WTC11 (cell line): ENCODE results near the gene CORO6. TPM values are rescaled to one million over a fixed set of nuclear protein-coding genes. Genes with fewer than 3 reads are reported as not detected.
A peak's percentile ranks its signal among the peaks of the same experiment; 100 is the strongest.

Experiments used
- ATAC-seq: fragments of 200-7000 bp; cut with Tn5 transposase; 2 replicates; pipeline ENCODE4 v1.10.0; 2021; ENCODE audit warnings: mild to moderate bottlenecking, moderate library complexity
- CTCF ChIA-PET: fragments of 300-600 bp; sonication (Branson Sonifier 250); formaldehyde crosslinking; loops from one replicate; lab custom pipeline; 2021; ENCODE audit warnings: antibody characterized with exemption; lab: Charles Lee
- POLR2A ChIA-PET: fragments of 350-600 bp; sonication (Branson Sonifier 250); formaldehyde crosslinking; loops from one replicate; lab custom pipeline; 2021; ENCODE audit warnings: antibody characterized with exemption; lab: Charles Lee
- DNase-seq: peaks from one replicate; pipeline ENCODE4 v3.0.0; 2021; ENCODE audit warnings: low spot score
- H3K27ac Mint-ChIP-seq: 2 replicates; pipeline ENCODE4 v1.8.0; 2021; ENCODE audit warnings: mixed read lengths
- H3K27me3 Mint-ChIP-seq: 2 replicates; pipeline ENCODE4 v1.8.0; 2021; ENCODE audit warnings: low read depth, mild to moderate bottlenecking, moderate library complexity, mixed read lengths
- H3K36me3 Mint-ChIP-seq: 2 replicates; pipeline ENCODE4 v1.8.0; 2021; ENCODE audit warnings: mixed read lengths
- H3K4me1 Mint-ChIP-seq: 2 replicates; pipeline ENCODE4 v1.8.0; 2022; ENCODE audit warnings: mixed read lengths
- H3K4me3 Mint-ChIP-seq: 2 replicates; pipeline ENCODE4 v1.8.0; 2021; ENCODE audit warnings: mild to moderate bottlenecking, moderate library complexity, mixed read lengths
- H3K9me3 Mint-ChIP-seq: 2 replicates; pipeline ENCODE4 v1.8.0; 2021; ENCODE audit warnings: mixed read lengths
- CTCF ChIP-seq: fragments of 200-600 bp; IDR thresholded peaks from 2 replicates; pipeline ENCODE4 v1.8.0; 2022; ENCODE audit warnings: antibody characterized with exemption
- ELF4 ChIP-seq: sonication (generic); formaldehyde crosslinking; IDR thresholded peaks from 2 replicates; pipeline ENCODE4 v1.8.1; 2022; ENCODE audit warnings: low read depth, mild to moderate bottlenecking, moderate library complexity, missing genetic modification reagents
- ESRRA ChIP-seq: sonication (generic); formaldehyde crosslinking; IDR thresholded peaks from 2 replicates; pipeline ENCODE4 v1.8.1; 2022; ENCODE audit warnings: mild to moderate bottlenecking, missing genetic modification reagents, borderline replicate concordance
- ETV6 ChIP-seq: sonication (generic); formaldehyde crosslinking; IDR thresholded peaks from 2 replicates; pipeline ENCODE4 v1.8.1; 2022; ENCODE audit warnings: mild to moderate bottlenecking, missing genetic modification reagents
- FOXK1 ChIP-seq: sonication (generic); formaldehyde crosslinking; IDR thresholded peaks from 2 replicates; pipeline ENCODE4 v1.8.0; 2022; ENCODE audit warnings: mild to moderate bottlenecking, moderate library complexity, missing genetic modification reagents
- HMGA2 ChIP-seq: fragments of 250-450 bp; sonication (Bioruptor Pico); IDR thresholded peaks from 2 replicates; pipeline ENCODE4 v1.4.0; 2021; ENCODE audit warnings: mild to moderate bottlenecking, moderate library complexity
- IRF1 ChIP-seq: sonication (generic); formaldehyde crosslinking; IDR thresholded peaks from 2 replicates; pipeline ENCODE4 v1.8.0; 2023; ENCODE audit warnings: missing genetic modification reagents
- JUN ChIP-seq: sonication (generic); formaldehyde crosslinking; IDR thresholded peaks from 2 replicates; pipeline ENCODE4 v1.8.0; 2023; ENCODE audit warnings: mild to moderate bottlenecking, missing genetic modification reagents
- KAT7 ChIP-seq: sonication (generic); formaldehyde crosslinking; IDR thresholded peaks from 2 replicates; pipeline ENCODE4 v1.8.1; 2023; ENCODE audit warnings: missing genetic modification reagents, mild to moderate bottlenecking, borderline replicate concordance
- MXD4 ChIP-seq: fragments of 250-450 bp; sonication (Bioruptor Pico); IDR thresholded peaks from 2 replicates; pipeline ENCODE4 v1.8.0; 2021; ENCODE audit warnings: mild to moderate bottlenecking, moderate library complexity, borderline replicate concordance
- NR1H2 ChIP-seq: sonication (generic); formaldehyde crosslinking; IDR thresholded peaks from 2 replicates; pipeline ENCODE4 v1.9.0; 2021; ENCODE audit warnings: mild to moderate bottlenecking, moderate library complexity, missing genetic modification reagents
- OVOL2 ChIP-seq: fragments of 250-450 bp; sonication (Bioruptor Pico); IDR thresholded peaks from 2 replicates; pipeline ENCODE4 v1.9.0; 2021; ENCODE audit warnings: mild to moderate bottlenecking, borderline replicate concordance
- RORB ChIP-seq: fragments of 250-450 bp; sonication (Bioruptor Pico); IDR thresholded peaks from 2 replicates; pipeline ENCODE4 v1.9.0; 2021; ENCODE audit warnings: mild to moderate bottlenecking
- TCF7 ChIP-seq: sonication (generic); formaldehyde crosslinking; IDR thresholded peaks from 2 replicates; pipeline ENCODE4 v1.8.0; 2022; ENCODE audit warnings: mild to moderate bottlenecking, low read depth, missing genetic modification reagents, moderate library complexity
- ZMAT4 ChIP-seq: fragments of 250-450 bp; sonication (Bioruptor Pico); IDR thresholded peaks from 2 replicates; pipeline ENCODE4 v1.9.0; 2021; ENCODE audit warnings: mild to moderate bottlenecking
- ZNF219 ChIP-seq: sonication (generic); formaldehyde crosslinking; IDR thresholded peaks from 2 replicates; pipeline ENCODE4 v1.8.0; 2023; ENCODE audit warnings: missing genetic modification reagents, mild to moderate bottlenecking, borderline replicate concordance
- ZNF423 ChIP-seq: fragments of 250-450 bp; sonication (Bioruptor Pico); IDR thresholded peaks from 2 replicates; pipeline ENCODE4 v2.1.2; 2022; ENCODE audit warnings: mild to moderate bottlenecking, moderate library complexity
- ZNF671 ChIP-seq: fragments of 250-450 bp; sonication (Bioruptor Pico); IDR thresholded peaks from 2 replicates; pipeline ENCODE4 v1.8.0; 2021; ENCODE audit warnings: mild to moderate bottlenecking
- total RNA-seq: library from RNA; stranded (reverse); gene quantifications from 3 replicates; pipeline ENCODE4 v1.2.3, GENCODE V29; 2021
- TF ChIP-seq, protein P1 (sequence below): sonication (generic); formaldehyde crosslinking; IDR thresholded peaks from 2 replicates; pipeline ENCODE4 v1.8.0; 2023; ENCODE audit warnings: missing genetic modification reagents, mild to moderate bottlenecking, borderline replicate concordance
- TF ChIP-seq, protein P2 (sequence below): sonication (generic); formaldehyde crosslinking; IDR thresholded peaks from 2 replicates; pipeline ENCODE4 v1.8.1; 2023; ENCODE audit warnings: mild to moderate bottlenecking, moderate library complexity, missing genetic modification reagents
- TF ChIP-seq, protein P3 (sequence below): sonication (generic); formaldehyde crosslinking; IDR thresholded peaks from 2 replicates; pipeline ENCODE4 v1.8.0; 2022; ENCODE audit warnings: mild to moderate bottlenecking, missing genetic modification reagents

CORO6 gene
- total RNA-seq, 1 experiment from 2014 or later, result 8.9 TPM

DNA sequence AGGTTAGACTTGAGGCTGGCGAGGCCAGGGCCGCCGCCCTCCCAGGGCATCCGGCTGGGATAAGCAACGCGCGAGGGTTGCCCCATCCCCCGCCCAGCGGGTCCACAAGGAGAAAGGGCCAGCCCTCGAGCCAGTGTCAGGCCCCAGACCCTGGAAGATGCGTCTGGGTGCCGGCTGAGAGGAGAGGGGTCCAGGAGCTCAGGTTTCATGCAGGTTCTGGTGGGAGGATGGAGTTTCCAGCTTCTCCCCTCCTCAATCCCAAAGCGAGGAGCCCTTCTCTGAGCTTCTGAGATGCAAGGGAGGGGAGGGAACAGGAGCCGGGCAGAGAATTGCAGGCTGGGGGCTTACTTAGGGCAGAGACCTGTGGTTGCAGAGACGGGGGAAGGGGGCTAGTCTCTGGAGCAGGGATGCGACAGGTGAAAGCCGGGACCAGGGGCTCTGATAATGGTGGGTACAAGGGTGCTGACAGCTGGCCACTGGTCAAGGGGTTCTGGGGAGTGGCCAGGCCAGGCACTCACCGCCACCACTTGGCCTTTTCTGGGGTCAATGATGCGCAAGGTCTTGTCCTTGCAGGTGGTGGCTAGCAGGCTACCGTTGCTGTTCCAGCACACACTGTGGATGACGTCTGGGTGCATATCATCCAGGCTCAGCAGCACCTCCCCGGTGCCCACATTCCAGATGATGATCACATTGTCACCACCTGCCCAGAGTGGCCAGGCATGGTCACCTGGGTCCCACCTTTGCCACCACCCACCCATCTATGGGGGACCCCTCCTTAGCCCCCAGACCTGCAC lies 4.2 kb downstream of the CORO6 start:
- Mint-ChIP-seq H3K27me3 (peaks cover 89% of the 10 kb centered on the region), H3K36me3 (no peaks in the 10 kb centered on the region), H3K9me3 (no peaks in the 10 kb centered on the region), H3K27ac (no peak overlapping the region), H3K4me1 (peaks cover 59% of the 10 kb centered on the region), H3K4me3 (peak overlapping the region; percentile 45)
- TF ChIP-seq IRF1 (CRISPR knock-in tag) (0 out of 2 replicates have a peak, but pooled peaks have one; percentile 41), FOXK1 (CRISPR knock-in tag) (0 out of 2 replicates have a peak, but pooled peaks have one; percentile 3)
- TF ChIP-seq, protein P1, sequence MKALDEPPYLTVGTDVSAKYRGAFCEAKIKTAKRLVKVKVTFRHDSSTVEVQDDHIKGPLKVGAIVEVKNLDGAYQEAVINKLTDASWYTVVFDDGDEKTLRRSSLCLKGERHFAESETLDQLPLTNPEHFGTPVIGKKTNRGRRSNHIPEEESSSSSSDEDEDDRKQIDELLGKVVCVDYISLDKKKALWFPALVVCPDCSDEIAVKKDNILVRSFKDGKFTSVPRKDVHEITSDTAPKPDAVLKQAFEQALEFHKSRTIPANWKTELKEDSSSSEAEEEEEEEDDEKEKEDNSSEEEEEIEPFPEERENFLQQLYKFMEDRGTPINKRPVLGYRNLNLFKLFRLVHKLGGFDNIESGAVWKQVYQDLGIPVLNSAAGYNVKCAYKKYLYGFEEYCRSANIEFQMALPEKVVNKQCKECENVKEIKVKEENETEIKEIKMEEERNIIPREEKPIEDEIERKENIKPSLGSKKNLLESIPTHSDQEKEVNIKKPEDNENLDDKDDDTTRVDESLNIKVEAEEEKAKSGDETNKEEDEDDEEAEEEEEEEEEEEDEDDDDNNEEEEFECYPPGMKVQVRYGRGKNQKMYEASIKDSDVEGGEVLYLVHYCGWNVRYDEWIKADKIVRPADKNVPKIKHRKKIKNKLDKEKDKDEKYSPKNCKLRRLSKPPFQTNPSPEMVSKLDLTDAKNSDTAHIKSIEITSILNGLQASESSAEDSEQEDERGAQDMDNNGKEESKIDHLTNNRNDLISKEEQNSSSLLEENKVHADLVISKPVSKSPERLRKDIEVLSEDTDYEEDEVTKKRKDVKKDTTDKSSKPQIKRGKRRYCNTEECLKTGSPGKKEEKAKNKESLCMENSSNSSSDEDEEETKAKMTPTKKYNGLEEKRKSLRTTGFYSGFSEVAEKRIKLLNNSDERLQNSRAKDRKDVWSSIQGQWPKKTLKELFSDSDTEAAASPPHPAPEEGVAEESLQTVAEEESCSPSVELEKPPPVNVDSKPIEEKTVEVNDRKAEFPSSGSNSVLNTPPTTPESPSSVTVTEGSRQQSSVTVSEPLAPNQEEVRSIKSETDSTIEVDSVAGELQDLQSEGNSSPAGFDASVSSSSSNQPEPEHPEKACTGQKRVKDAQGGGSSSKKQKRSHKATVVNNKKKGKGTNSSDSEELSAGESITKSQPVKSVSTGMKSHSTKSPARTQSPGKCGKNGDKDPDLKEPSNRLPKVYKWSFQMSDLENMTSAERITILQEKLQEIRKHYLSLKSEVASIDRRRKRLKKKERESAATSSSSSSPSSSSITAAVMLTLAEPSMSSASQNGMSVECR (CRISPR knock-in tag), result no peak
- ATAC-seq (peak; percentile 1; the same call in 1 of the 2 replicates), DNase-seq (no peak)
- CTCF ChIA-PET, result interaction anchor here (0.7 to 9.2 kb wide), 45 partner anchors 11 to 502 kb away, joined by 3 to 272 read pairs (median 6); partner anchors contain the start of genes ABHD15, ANKRD13B, NUFIP2 and SSH2
- POLR2A ChIA-PET, result interaction anchor here (1.0 to 2.1 kb wide), 3 partner anchors 27 to 312 kb away, joined by 3 to 12 read pairs (median 3); partner anchors contain the start of genes ANKRD13B and SSH2

DNA sequence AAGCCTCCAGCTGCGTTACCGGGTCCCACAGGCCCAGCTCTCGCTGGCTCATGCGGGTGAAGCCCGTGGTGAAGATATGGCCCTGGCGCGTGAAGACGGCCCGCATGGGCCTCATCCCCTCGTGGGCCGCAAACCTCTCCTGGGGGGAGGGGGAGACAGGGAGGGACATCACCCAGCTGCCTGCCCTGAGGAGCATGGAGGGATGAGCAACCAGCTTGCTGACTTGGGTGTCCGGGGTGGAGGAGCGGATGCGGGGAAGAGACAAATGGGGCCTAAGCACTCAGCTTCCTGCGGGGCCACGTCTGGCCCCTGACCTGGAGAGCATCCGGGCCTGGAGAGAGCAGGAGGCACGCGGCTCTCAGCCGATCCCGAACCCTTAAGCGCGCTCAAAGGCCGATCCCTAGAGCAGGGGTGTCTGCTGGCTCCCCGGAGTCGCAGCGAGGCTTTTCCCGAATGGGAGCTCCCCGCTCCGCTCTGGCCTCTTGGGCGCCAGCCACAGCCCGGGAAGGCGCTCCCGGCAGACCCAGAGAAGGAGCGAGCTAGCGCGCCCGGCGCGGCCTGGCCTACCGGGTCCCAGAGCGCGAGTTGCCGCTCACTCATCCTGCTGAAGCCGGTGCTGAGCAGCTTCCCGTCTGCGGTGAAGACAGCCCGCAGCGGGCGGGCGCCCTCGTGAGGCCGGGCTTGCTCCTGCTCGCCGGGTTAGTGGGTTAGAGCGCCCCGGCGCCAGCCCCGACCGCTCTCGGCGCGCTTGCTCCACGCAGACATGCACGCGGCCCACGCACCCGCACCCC lies 5.0 kb downstream of the CORO6 start:
- H3K27ac Mint-ChIP-seq, result no peak overlapping the region
- no peaks in the 10 kb centered on the region for H3K9me3 Mint-ChIP-seq
- H3K4me3 Mint-ChIP-seq, result peak overlapping the region; percentile 80
- peaks cover 83% of the 10 kb centered on the region for H3K27me3 Mint-ChIP-seq
- H3K4me1 Mint-ChIP-seq, result peaks cover 54% of the 10 kb centered on the region
- H3K36me3 Mint-ChIP-seq, result no peaks in the 10 kb centered on the region
- ChIA-PET CTCF (interaction anchor here (0.5 to 9.2 kb wide), 76 partner anchors 8 to 1012 kb away, joined by 3 to 272 read pairs (median 5); partner anchors contain the start of genes ABHD15, ANKRD13B, MYO18A and NUFIP2), POLR2A (interaction anchor here (0.5 to 2.1 kb wide), 5 partner anchors 23 to 313 kb away, joined by 3 to 12 read pairs (median 4); partner anchors contain the start of genes ANKRD13B and SSH2)
- ATAC-seq, result peak; percentile 9
- DNase-seq, result peak; percentile 91
- TF ChIP-seq MXD4 (0 out of 2 replicates have a peak, but pooled peaks have one; percentile 52), ZNF423 (no peak), OVOL2 (no peak), NR1H2 (CRISPR knock-in tag) (no peak), ZMAT4 (no peak), ZNF671 (CRISPR knock-in tag) (no peak), CTCF (peak; percentile 43; the same call in 1 of the 2 replicates), ESRRA (CRISPR knock-in tag) (no peak), ELF4 (CRISPR knock-in tag) (no peak), HMGA2 (CRISPR knock-in tag) (no peak), KAT7 (CRISPR knock-in tag) (no peak), ETV6 (CRISPR knock-in tag) (no peak), ZNF219 (CRISPR knock-in tag) (no peak), RORB (CRISPR knock-in tag) (no peak), JUN (CRISPR knock-in tag) (no peak), TCF7 (CRISPR knock-in tag) (no peak)
- TF ChIP-seq, protein P2, sequence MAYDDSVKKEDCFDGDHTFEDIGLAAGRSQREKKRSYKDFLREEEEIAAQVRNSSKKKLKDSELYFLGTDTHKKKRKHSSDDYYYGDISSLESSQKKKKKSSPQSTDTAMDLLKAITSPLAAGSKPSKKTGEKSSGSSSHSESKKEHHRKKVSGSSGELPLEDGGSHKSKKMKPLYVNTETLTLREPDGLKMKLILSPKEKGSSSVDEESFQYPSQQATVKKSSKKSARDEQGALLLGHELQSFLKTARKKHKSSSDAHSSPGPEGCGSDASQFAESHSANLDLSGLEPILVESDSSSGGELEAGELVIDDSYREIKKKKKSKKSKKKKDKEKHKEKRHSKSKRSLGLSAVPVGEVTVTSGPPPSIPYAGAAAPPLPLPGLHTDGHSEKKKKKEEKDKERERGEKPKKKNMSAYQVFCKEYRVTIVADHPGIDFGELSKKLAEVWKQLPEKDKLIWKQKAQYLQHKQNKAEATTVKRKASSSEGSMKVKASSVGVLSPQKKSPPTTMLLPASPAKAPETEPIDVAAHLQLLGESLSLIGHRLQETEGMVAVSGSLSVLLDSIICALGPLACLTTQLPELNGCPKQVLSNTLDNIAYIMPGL (CRISPR knock-in tag), result peak; percentile 91
- TF ChIP-seq, protein P3, sequence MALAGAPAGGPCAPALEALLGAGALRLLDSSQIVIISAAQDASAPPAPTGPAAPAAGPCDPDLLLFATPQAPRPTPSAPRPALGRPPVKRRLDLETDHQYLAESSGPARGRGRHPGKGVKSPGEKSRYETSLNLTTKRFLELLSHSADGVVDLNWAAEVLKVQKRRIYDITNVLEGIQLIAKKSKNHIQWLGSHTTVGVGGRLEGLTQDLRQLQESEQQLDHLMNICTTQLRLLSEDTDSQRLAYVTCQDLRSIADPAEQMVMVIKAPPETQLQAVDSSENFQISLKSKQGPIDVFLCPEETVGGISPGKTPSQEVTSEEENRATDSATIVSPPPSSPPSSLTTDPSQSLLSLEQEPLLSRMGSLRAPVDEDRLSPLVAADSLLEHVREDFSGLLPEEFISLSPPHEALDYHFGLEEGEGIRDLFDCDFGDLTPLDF, result 0 out of 2 replicates have a peak, but pooled peaks have one; percentile 27
